ENCODE data around the gene KCNMB2.
"Not testable (repeated sequence)": the region's sequence is repeated elsewhere in the genome, so short reads cannot be mapped to it uniquely, and the experiment has no call there.

Gene KCNMB2

GRCh38 chr3:178745861-178746655, 209.8 kb downstream of the KCNMB2 start:
- DNase-seq; intact Hi-C loops (cut with DNase I): not testable (repeated sequence)

- no peak for DNase-seq
- intact Hi-C loops (cut with DNase I): no loop called here
Observed at GRCh38 chr3:178748874-178749273, 212.6 kb downstream of the KCNMB2 start.

DNA sequence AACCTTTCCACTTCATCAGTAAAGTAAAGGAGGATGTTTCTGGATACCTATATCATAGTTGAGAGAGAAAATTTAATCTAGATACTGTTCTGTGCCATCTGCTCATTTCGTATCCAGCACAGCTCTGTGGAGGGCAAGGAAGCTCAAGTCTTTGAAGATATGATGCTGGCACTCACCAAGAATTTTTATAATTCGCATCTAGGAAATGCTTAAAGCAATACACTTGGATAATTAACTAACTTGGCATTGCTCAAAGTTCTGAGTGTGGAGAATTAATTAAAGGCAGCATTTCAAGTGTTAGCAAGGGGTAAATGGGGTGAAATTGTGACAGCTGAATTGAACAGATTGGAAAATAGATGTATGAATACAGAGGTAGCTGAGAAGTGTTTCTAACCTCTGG, 213.2 kb downstream of the KCNMB2 start:
- intact Hi-C loops (cut with DNase I): no loop called here
- no peak for DNase-seq

DNA sequence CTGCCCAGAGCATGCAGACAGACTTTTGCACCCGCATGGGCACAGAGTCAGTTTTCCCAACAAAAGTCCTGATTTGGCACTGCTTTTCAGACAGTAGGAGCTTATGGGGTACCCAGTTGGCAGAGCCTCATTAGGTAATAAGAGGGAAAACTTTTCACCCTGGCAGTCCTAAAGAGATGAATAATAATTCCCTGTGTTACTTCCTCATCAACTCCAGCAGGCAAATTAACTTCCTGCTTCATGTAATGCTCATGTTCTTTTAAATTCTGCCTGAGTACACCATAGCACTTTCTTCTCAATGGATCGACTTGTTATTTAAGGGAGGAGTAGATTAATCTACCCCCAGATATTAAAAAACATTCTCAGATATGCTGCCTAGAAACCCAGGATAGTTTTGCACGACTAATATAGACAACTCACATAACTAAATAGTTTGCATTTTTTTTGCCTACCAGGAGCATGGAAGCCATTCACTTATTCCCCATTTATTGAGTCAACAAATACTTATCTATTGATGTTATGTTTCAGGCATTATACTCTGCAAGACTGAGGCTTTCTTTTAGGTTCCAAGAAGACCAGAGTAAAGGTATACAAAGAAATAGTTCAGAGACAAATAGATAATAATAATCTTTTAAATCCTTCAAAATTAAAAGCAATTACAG, 214.5 kb downstream of the KCNMB2 start:
- DNase-seq: no peak
- intact Hi-C loops (cut with DNase I): no loop called here

- no peak for DNase-seq
Observed at GRCh38 chr3:178752843-178753242, 216.6 kb downstream of the KCNMB2 start.

DNA sequence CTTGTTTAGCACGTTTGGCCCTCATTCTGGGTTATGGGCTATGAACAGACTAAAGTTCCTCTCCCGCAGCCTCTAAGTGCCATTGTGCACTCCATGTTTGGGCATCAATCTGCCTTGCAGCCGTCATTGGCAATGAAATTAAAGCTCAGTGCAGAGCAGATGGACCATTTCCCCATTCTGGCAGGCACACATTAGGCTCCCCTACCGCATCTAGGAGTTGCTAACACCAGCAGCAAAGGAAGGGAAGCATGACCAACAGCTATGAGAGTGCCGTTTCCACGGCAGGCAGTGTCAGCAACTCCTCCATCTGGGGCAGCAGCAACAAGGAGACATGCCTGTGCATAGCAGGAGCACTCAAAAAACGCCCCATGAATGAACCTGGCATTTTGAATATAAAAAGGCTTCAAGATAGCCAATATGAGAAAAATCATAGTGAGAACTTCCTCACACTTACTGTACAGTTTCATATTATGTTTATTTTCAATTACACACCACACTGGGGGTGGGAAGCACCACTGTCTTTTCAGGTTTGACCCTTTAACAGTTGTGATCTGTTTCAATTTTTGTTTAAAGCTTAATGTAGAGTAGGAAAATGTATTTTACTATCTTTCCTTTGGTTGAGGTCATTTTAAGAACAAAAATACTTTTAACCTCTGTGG, 218.7 kb downstream of the KCNMB2 start:
- intact Hi-C loops (cut with DNase I): no loop called here
- no peak for DNase-seq

More at GRCh38 chr3:178752843-178753242, 216.6 kb downstream of the KCNMB2 start:
- intact Hi-C loops (cut with DNase I): no loop called here

DNA sequence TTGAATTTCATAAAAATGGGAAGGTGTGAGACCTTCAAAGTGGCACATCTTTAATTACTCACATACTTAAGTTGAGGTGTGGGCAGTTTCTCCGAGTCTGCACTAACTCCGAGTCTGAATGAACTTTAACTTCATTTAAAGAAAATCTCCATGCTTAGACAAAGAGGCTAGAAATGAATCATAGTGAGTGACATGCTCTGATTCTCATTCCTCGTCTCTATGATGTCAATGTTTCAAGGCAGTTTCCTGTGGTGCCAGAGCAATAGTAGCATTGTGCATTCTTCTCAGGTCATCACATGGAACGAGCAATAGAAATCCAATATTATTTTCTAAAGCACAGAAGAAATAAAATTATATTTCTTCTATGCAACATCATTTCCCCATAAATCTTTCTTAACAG, 224.8 kb downstream of the KCNMB2 start:
- intact Hi-C loops (cut with DNase I): no loop called here
- DNase-seq: no peak

- intact Hi-C loops (cut with DNase I): no loop called here
- DNase-seq: no peak
Observed at GRCh38 chr3:178761461-178761860, 225.2 kb downstream of the KCNMB2 start.

GRCh38 chr3:178762385-178762784, 226.1 kb downstream of the KCNMB2 start:
- no peak for DNase-seq

GRCh38 chr3:178765472-178765871, 229.2 kb downstream of the KCNMB2 start:
- intact Hi-C loops (cut with DNase I): no loop called here
- DNase-seq: no peak

More at GRCh38 chr3:178762385-178762784, 226.1 kb downstream of the KCNMB2 start:
- intact Hi-C loops (cut with DNase I): no loop called here

DNA sequence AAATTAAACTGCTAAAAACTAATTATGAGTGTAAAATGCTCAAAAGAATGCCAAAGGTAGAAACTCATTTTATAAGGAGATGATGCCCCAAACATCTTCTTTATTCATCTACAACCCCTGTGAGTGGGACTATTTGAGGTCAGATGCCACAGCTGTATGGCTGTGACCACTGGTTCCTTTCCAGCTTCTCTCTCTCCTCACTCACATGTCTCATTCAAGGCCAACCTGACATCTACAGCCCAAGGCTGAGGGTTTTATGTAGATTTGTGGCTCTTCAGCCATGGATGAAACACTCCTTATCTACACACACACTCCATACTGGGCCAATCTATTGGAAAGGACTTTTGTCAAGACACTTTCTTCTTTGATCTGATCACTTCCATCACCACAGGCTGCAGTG, 231.3 kb downstream of the KCNMB2 start:
- intact Hi-C loops (cut with DNase I): no loop called here
- no peak for DNase-seq

- no peak for DNase-seq
- intact Hi-C loops (cut with DNase I): no loop called here
Observed at GRCh38 chr3:178768072-178768864, 232.0 kb downstream of the KCNMB2 start.

GRCh38 chr3:178771511-178771910, 235.3 kb downstream of the KCNMB2 start:
- DNase-seq: no peak
- intact Hi-C loops (cut with DNase I): no loop called here

- DNase-seq: no peak
- intact Hi-C loops (cut with DNase I): no loop called here
Observed at GRCh38 chr3:178772746-178773145, 236.5 kb downstream of the KCNMB2 start.

DNA sequence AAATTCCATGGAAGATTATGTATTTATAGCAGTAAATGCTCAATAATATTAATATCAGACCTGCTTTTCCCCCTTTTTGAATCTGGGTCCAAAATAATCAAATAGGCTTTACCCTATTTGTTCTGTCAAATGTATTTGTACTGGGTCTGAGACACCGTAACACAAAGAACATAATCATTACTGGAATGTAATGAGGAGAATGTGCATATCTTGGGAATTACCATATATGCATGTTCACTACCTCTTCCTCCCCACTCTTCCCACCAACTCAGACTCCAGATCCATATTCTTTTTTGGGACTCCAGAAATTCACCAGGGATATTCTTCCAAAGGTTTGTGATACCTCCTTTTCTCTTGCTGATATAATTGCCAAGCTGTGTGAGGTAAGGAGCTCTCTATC, 237.1 kb downstream of the KCNMB2 start:
- no peak for DNase-seq
- intact Hi-C loops (cut with DNase I): no loop called here

GRCh38 chr3:178777718-178778411, 241.6 kb downstream of the KCNMB2 start:
- DNase-seq: no peak
- intact Hi-C loops (cut with DNase I): no loop called here

DNA sequence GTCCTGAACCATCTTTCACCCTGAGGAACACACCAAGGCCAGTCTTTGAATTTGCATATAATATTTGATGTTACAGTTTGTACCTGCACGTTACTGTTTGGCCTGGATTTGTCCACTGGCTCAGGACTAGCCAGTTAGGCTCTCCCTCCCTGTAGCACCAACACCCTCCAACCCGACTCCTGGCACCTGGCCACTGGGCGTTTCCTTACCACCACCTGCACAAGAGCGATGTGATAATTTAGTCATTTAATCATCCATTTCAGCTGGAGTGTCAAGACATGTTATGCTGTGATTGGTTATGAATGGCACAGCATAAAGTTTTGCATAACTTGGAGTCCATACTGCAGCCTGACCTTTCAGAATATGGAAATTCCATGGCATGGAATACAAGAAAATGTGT, 242.4 kb downstream of the KCNMB2 start:
- no peak for DNase-seq
- intact Hi-C loops (cut with DNase I): no loop called here

DNA sequence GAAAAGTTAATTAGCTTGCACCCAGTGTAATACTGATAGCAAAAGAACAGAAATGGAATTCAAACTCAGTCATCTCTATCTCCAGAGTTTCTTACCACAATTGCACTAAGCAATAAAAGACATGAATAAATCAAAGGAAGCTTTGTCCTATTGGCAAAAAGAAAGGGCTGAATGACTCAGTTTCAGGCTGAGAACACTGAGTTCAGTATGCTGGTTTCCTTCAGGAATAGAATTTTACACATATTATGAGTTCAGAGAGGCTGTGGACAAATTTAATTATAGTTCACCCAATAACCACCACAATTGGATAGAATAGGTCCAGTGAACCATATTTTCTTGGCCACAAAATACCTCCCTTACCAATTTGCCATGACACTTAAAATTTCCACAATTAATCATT, 249.7 kb downstream of the KCNMB2 start:
- no peak for DNase-seq
- intact Hi-C loops (cut with DNase I): no loop called here

- no peak for DNase-seq
- intact Hi-C loops (cut with DNase I): no loop called here
Observed at GRCh38 chr3:178787960-178788359, 251.7 kb downstream of the KCNMB2 start.

GRCh38 chr3:178794711-178795110, 258.5 kb downstream of the KCNMB2 start:
- intact Hi-C loops (cut with DNase I): no loop called here
- no peak for DNase-seq
